ENCODE data around the gene EPB41L5.

DNA sequence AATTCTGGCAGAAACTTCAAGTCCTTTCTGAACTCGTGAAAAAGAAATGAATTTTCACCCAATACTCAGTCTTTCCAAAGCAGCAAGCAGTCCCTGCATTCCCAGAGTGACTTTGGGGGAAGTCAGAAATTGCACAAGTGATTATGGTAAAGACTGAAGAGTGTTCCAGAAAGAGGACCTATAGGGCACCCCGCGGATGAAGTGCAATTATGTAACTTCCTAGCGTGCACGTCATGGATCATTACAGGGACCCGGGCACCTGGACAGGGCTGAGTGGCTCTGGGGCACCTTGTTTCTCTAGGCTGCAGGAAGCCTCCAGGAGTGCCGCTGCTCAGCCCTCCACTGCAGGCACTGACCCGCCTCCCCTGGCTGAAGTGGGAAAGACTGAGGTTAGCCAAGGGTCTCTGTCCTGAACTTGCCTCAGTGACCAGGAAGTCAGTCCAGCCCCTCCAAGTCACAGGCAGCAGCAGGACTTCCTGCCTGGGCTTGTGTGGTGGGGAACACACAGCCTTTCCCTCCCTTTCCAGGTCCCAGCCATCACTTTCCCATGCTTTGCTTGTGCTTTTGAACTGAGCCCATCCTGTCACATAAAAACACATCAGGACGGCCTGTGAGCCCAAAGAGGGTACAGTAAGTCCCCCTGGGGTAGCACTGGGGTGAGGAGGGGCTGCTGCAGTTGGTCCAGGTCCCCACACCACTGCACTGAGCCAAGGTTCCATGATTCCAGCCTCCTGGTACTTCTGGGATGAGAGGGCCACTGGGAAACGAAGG, 190.6 kb downstream of the EPB41L5 start:
- TF ChIP-seq GATA2 (IDR thresholded peaks at IDR 0.05; ENCODE audit: low read depth, low read length), result no peak
- no peak for TF ChIP-seq GATA3 (IDR thresholded peaks at IDR 0.05; ENCODE audit: low read depth, low read length)

Measured in SH-SY5Y (cell line).